ENCODE measurements around the gene ADGRD1.

The ADGRD1 gene

DNA sequence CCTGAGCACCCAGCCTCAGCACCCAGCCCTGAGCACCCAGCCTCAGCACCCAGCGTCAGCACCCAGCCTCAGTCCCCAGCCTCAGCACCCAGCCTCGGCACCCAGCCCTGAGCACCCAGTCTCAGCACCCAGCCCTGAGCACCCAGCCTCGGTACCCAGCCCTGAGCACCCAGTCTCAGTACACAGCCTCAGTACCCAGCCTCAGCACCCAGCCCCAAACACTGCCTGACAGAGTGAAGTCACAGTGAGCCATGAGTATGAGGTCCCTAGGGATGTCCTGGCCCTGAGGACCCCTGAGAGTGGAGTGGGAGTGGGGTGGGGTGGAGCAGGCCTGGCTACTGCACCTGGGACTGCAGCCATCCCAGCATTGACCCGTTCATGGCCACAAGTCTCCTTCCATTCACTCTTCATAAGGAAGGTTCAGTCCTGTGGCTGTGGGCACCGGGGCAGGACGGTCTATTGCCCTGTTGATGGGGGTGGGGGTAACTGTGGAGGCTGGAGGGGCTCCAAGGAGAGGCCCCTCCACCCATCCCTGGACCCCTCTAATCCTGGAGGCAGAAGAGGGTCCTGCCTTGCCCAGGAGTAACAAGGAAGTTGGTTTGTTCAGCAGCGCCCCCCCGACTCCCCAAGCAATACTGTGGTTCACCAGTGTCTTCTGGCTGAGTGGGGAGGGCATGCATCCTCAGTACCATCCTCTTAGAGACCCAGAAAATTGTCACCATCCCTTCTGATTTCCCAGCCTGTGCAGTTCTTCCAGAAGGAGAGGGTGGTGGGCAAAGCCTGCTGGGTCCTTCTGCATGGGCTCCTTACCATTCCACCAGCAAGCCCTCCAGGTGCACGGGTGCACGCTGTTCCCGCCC lies 140.5 kb downstream of the ADGRD1 start:
- no peak for DNase-seq

DNA sequence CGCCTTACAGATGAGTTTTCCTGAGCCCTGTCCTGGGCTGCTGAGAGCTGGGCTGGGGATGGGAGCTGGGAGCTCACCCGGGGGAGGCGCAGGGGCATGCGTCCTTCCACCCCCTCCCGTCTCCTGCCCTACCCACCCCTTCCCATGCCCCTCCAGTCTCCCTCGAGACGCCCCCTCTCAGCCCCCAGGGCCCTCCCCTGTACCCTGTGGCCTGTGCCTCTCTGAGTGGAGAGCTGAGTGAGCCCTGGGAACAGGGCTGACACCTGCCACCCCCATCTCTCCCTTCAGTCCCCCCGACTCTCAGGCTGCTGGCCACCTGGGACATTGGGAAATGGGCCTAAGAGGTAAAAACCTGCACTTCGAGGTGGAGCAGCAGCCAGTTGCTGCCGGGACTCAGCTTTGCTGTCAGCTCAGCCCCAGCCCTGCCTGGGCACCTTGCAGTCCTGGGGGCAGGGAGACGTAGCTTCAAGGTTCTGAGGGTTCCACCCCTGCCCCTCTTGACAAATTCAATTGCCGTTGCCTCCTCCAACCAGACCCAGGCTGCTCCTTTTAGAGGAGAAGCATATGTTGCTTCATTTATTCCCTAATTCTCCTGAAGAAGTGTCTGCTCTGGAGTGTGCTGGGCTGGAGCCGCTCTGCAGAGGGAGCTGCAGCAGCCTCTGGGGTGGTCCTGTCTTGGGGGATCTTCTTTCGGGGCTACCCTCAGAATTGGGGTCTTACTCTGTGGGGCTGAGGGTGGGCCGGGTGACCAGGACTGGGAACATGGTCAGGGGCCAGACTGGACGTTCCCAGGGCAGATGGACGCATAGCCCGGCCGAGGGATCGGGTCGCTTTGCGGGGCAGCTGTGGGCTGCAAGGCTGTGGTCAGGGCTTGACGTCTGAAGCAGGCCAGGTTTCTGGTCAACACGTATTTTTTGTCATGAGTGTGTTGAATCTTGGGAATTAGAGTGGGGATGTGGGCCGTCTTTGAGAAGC lies 141.4 kb downstream of the ADGRD1 start:
- no peak for DNase-seq

DNA sequence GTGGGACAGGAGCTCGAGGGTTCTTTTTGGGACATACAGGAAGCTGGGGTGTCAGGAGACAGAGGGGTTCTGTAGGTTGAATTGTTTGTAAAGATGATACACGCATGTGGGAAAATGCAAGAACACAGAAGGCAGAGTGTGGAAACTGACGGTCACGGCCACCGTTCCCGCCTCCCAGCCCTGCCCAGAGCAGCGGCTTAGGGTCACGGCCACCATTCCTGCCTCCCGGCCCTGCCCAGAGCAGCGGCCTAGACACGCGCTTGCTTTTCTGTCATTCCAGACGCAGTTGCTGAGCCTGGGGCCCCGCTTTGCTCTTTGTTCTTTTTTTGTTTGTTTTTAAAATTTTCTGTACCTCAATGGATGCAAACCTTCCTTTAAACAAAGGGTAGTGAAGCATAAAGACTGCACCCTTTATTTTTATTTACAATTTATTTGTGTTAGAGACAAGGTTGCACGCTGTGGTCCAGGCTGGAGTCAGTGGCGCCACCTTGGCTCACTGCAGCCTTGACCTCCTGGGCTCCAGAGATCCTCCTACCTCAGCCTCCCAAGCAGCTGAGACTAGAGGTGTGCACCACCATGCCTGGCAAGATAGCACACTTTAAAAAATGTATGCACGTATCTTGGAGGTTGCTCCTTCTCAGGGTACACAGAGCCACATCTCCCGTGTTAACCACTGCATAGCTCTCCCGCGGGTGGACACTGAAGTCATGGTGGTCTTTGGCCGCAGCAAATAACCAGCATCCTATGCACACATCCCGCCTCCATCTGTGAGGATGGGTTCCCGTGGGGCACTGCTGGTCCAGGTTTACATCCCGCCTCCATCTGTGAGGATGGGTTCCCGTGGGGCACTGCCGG lies 142.3 kb downstream of the ADGRD1 start:
- DNase-seq, result no peak

DNA sequence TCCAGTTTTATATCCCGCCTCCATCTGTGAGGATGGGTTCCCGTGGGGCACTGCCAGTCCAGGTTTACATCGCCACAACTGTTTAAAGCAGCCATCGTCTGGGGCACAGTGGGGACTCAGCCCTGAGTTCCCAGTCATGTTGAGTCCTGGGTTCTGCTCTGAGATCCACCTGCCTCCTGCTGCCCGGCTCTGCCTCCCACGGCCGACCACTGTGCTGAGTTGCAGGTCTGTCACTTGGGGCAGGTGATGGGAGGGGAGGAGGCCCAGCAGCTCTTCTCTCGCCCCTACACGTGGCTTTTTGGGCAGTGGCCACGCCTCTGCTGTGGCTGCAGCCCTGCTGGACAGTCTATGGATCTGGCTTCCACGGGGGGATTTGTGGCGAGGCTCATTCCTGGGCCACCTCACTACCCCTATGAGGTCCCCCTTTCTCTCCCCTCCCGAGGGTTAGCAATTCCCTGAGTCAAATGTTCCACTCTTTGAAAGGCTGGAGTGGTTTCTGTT lies 143.0 kb downstream of the ADGRD1 start:
- DNase-seq, result no peak

DNA sequence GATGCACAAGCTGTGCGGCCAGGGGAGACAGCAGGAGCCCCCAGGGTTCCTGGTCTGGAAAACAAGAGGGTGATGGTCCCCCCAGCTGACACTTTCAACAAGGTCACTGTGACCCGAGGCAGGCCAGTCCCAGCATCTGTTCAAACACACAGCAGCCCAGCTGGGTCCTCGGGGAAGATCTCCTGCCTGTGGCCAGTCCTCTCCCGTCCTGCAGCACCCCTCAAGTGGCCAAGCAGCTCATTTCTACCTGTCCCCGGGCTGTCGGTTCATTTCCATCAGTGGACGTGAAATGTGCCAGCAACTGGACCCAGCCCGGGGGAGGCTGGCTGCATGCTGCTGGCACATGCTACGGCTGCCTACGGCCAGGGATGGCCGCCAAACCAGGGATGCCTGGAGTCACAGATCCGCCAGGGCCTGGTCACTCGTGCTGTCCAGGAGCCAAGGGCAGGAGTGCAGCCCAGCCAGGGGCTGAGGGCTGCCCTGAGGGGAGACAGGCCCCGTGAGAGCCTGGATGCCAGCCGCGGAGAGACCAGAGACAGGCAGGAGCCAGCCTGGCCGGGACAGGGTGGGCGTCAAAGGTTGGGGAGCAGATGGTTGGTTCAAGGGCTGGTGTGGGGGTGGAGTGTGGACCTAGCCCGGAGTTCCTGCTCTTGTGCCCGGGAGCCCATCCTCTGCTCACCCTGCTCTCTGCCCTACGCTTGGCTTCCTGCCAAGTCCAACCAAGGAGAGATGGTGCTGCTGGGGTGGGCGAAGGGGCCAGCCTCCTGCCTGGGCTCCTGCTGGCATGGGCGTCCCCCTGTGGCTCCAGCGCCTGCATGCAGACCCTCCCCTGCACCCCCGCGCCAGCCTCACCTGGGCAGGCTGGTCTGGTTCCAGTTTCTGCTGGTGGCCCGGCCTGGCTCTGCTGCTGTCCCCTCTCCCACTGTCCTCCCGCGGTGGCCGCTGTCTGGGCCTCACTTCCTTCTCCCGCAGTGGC lies 143.8 kb downstream of the ADGRD1 start:
- DNase-seq, result no peak

DNA sequence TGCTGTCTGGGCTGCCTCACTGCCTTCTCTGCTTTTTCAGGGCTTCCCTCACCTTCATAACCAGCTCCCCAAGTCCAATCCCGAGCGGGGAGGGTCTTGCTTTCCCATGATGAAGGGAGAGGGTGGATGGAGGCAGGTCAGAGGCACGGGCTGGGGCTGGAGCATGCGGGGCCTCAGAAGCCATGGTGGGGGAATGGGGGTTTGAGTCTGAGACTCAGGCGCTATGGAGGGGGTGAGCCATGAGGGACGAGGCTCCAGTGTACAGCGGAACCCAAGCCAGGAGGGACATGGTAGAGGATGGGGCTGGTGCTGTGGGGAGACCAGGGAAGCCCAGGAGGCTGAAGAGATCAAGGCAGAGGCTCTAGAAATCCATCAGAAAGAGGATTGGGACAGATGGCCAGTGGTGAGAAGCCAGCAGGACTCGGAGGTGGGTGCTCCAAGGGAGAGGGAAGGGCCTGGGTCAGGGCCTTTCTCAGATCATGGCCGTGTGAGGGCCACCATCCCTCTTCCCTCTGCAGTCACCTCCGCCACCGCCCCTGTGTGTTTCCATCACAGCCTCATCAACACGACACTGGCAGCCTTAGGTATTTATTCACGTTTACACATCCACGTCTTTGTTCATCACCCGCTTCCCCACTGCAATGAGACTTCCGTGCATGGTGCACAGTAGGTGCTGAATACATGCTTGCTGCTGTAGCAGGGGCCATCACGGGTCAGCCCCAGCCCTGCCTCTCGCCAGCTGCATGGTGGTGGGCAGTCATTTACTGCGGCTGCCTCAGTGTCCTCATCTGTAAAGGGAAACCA lies 144.7 kb downstream of the ADGRD1 start:
- no peak for DNase-seq

DNA sequence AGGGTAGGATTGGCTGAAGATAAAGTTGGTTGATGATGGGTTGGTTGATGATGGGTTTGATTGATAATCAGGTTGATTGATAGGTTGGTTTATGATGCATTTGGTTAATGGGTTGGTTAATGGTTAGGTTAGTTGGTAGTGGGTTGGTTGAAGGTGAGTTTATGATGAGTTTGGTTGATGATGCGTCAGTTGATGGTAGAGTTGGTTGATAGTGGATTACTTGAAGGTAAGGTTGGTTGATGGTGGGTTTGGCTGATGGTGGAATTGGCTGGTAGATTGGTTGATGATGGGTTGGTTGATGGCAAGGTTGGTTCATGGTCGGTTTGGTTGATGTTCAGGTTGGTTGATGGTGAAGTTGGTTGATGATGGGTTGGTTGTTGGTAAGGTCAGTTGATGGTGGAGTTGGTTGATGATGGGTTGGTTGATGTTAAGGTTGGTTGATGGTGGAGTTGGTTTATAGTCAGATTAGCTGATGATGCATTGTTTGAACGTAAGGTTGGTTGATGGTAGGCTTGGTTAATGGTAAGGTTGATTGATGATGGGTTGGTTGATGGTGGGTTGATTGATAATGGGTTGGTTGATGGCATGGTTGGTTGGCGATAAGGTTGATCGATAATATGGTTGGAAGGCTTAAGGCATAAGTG lies 146.4 kb downstream of the ADGRD1 start:
- no peak for DNase-seq

DNA sequence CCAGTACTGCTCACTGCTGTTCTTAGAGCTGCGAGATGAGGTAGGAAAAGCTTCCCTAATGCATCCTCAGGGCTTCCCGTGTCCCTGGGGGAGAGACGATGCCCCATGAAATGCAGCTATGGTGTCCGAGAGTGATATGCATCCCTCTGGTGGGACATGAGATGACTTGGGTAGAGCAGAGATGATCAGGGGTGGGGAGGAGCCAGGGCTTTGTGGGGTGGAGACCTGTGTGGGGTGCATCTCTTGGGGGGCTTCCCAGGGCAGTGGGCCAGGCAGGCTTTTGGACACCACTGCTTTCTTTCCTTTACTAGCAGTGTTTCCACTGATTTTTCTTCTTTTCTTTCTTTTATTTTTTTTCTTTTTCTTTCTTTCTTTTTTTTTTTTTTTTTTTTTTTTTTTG lies 147.3 kb downstream of the ADGRD1 start:
- no peak for DNase-seq

DNA sequence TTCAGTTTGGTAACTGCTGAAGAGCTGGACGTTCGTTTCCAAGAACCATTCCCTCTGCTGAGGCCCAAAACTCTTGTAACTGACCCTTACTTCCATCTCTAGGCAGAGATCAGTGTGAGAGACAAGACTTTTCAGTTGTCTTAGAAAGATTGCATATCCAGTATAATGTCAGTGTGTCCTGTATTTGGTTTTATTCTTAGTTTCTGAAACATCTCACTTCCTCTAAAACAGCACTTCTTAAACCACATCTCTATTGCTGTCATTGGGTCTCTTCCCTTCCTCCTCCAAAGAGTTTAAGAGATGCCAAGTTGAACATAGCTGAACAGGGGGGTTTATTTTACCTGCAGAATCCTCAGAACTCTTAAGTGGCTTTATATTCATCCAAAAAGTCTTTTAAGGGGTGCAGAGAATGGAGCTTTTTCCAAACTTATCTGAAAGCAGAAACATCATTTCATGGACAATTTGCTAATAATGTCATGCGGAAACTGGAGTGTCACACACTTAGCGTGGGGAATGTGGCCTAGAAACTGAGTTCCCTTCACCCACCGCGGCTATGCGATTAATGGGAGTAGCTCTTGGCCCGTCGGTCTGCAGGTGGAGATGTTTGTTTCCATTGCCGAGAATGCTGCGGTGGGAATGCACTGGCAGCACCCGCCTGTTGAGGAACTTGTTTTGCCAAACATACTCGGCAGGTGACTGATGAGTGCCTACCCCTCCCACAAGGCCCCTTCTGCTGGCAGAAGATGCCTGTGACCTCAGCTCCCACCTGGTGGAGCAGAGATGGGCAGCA lies 148.2 kb downstream of the ADGRD1 start:
- no peak for DNase-seq

DNA sequence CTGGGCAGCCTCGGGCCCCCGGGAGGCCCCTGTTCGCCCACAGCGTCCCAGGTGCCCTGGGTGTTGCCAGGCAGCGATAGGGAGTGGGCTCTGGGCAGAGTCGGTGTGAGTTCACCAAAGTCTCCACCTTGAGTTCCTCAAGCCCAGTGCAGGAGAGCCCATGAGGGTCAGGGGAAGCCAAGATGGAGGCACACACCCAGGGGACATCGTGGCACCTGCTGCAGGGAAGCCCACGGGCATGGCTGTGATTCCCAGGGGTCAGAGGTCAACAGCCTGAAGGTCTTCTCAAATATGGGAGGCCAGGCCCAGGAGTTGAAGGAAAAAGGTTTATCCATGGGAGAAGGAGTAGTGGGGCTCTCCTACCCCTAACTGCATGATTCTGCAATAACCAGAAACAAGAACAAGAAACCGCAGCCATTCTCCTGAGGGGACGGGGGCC lies 148.8 kb downstream of the ADGRD1 start:
- DNase-seq, result no peak

DNA sequence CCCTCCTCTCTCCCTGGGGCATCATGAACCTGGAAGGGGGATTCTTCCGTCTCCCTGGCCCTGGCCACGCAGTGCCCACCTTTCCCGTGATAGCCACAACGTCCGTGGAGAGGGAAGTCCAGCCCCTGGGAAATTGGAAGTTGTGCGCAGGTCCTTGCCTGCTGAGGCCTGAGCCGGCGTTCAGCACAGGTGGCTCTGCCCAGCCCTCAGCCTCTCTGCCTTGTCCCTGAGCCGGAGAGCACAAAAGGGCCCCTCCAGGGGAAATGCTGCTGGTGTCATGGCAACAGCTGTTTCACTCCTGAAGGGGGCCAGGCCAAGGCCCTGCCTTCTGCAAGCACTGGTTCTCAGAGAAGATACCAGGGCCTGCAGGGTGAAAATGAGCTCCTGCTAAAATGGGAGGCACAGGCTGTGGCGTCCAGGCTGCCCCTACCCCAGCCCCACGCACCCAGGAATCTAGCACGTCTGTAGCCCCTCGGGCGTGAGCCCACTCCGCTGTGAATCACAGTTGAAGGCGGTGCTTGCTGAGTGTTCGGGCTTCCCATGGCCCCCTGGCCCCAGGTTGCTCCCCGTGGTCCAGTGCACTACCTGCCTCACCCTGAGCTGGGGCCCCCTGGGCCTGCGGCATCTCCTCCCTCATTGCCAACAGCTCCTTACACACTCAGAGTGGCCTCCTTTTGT lies 149.4 kb downstream of the ADGRD1 start:
- no peak for DNase-seq

DNA sequence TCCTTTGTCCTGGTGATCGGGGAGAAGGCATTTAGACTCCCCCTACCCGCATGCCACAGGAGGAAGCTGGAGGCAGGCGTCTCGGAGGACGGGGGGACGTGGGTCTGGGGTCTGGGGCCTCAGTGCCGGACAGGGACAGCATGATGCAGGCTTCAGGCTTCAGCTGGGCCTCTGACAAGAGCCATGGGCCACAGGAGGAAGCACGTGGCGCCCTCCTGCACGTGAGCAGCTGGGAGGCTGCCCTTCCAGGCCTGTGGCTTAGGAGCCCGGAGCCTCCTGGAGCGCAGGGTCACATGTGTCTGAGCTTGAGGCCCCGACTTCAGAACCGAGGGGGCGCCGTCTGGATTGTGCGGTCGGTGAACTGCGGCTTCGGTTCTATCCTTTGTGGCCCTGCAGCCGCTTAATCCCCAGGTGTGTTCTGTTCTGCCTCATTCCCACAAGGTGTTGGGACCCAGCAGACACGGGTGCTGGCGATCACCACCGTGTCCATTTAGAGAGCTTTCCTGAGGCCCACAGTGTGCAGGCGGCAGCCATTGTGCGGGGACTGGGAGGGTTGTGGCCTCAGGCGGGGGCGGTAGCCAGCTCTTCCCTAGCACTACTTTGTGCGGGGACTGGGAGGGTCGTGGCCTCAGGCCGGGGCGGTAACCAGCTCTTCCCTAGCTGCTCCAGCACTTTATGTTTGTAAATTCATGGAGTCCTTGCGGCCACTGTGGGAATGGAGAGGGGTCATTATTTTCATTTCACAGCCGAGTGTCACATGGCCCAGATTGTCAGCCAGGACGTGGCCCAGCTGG lies 150.2 kb downstream of the ADGRD1 start:
- DNase-seq, result no peak

DNA sequence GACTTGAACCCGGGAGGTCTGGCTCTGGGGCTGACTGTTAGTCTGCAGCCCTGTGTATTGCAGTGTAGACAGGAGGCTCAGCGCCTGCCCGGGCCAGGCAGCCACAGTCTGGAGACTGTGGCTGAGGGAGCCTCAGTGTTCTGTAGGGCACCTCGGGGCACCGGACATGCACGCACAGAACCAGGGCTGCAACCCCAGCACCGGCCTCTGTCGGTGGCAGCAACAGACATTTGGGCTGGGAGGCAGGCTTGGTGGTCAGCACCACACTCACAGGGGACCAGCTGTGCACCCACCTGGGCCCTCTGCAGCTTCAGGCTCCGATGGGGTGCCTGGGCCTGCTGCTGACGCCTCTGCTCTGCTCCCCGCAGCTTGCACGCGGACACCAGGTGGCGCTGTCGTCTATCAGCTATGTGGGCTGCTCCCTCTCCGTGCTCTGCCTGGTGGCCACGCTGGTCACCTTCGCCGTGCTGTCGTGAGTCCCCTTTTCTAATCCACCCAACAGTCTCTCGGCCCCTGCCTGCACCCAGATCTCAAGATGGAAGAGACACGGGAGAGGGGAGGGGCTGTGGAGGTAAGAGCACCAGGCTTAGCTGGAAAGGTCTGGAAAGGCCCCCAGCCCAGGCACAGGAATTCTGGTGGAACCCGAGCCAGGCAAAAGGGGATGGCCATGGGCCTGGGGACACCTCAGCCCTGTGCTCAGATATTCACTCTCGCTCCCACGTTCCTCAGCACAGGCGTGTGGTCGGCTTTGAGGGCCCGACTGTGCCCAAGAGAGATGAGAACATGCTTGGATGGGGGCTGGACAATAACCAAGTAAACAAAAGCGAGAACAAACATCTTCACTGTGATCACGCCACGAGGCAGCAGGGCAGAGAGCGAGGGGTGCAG lies 151.0 kb downstream of the ADGRD1 start:
- DNase-seq, result peak; percentile 40

DNA sequence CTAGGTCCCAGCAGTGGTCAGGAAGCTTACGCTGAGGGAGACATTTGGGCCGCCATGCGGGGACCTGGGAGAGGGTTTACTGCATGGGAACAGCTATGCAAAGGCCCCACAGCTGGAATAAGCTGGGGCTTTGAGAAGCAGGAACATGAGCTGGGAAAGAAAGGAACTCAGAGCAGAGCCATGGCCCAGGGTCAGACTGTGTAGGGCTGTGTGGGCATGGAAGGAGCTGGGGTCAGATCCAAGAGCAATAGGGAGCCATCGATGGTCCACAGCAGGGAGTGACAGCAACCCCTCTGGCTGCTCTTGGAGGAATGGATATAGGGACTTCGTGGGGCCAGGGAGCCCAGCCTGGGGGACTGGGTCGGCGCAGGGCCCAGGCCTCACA lies 151.6 kb downstream of the ADGRD1 start:
- DNase-seq, result no peak

DNA sequence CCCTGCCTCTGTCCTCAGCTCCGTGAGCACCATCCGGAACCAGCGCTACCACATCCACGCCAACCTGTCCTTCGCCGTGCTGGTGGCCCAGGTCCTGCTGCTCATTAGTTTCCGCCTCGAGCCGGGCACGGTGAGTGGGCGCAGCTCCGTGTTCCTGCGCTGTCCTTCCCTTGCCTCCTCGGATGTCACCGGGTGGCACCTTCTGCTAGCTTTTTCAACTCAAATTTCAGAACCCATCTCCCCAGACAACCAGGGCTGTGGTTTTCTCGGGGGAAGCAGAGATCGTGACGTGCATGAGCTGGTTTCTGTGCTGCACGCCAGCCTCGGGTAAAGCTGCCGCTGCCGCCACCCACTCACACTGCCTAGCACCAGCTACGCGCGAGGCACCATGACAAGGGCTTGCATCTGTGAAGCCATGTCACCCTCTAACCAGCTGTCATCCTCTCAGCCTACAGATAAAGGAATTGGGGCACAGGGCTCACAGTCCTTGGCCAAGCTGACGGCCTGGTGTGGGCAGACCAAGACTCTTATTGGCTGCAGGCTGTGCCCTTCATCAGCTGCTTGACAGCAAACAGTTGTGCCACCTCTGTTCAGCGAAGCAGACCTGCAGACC lies 152.1 kb downstream of the ADGRD1 start:
- no peak for DNase-seq

DNA sequence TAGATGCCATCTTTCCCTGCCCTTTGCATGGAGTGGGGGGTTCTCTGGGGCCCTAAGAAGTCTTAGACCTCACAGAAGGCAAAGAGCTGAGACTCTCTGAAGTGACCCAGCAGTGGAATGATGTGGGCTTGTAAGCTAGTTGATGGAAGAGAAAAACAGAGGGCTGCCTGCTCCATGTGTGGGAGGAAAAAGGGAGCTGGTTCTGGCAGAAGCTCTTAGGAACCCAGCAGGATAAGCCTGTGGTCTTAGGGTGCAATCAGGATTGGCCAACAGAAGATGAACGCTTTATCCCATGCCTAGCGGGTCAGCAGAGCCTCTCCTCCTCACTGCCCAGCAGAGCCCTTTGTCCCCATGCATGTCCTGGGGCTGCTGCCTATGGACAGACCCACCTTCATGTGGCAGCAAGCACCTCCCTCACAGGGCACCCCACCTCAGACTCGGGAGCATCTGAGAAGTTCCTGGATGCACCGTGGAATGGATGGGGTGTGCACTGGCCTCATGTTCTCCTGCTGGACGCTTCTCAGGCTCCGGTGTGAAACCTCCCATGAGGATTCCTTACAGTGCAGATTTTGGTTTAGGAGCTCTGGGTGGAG lies 152.7 kb downstream of the ADGRD1 start:
- no peak for DNase-seq
